GM19099 (cell line): ENCODE measurements around the gene SIT1.
A peak's percentile ranks its signal among the peaks of the same experiment; 100 is the strongest.

ENCODE experiments used
- POLR2A ChIP-seq: IDR thresholded peaks from 3 replicates; pipeline ENCODE4 v1.6.1; 2011; ENCODE audit warnings: low read depth; ENCODE audit not compliant: insufficient read length; ENCODE audit errors: extremely low read depth

Gene SIT1

GRCh38 chr9:35673132-35674024 lies 22.6 kb upstream of the SIT1 start, which contains the start of gene CA9:
Gene CA9 (plus strand): TSS chr9:35673928. CDS start chr9:35673960, 32 bp downstream.
- no peak for TF ChIP-seq POLR2A

GRCh38 chr9:35669331-35670145 lies 18.8 kb upstream of the SIT1 start:
- TF ChIP-seq POLR2A, result no peak

GRCh38 chr9:35667939-35668338 lies 17.2 kb upstream of the SIT1 start:
- TF ChIP-seq POLR2A, result no peak

GRCh38 chr9:35666549-35666948 lies 15.8 kb upstream of the SIT1 start:
- TF ChIP-seq POLR2A, result no peak

- no peak for TF ChIP-seq POLR2A
Observed at GRCh38 chr9:35666045-35666444, 15.3 kb upstream of the SIT1 start.

- TF ChIP-seq POLR2A, result no peak
Observed at GRCh38 chr9:35665471-35665818, 14.7 kb upstream of the SIT1 start.

GRCh38 chr9:35664531-35665470 lies 14.1 kb upstream of the SIT1 start, which contains the start of gene ARHGEF39:
Gene ARHGEF39 (minus strand): TSS chr9:35665195. CDS start chr9:35665169, 26 bp downstream.
- peak; percentile 80 for TF ChIP-seq POLR2A

- TF ChIP-seq POLR2A, result no peak
Observed at GRCh38 chr9:35662437-35662836, 11.7 kb upstream of the SIT1 start.

GRCh38 chr9:35661756-35662350 lies 11.1 kb upstream of the SIT1 start:
- no peak for TF ChIP-seq POLR2A

- no peak for TF ChIP-seq POLR2A
Observed at GRCh38 chr9:35660966-35661415, 10.3 kb upstream of the SIT1 start.

GRCh38 chr9:35659340-35659739 lies 8.6 kb upstream of the SIT1 start:
- no peak for TF ChIP-seq POLR2A

- TF ChIP-seq POLR2A, result no peak
Observed at GRCh38 chr9:35658968-35659220, 8.2 kb upstream of the SIT1 start.

GRCh38 chr9:35658137-35658967 lies 7.6 kb upstream of the SIT1 start, which contains the start of gene CCDC107:
Gene CCDC107 (plus strand): TSS chr9:35658292. CDS start chr9:35658380, 88 bp downstream.
- peak; percentile 89 for TF ChIP-seq POLR2A
